ENCODE data around the gene ZFP91. TPM values are rescaled to one million over a fixed set of nuclear protein-coding genes. Genes with fewer than 3 reads are reported as not detected.

The ZFP91 gene
- total RNA-seq, 1 experiment from 2014 or later: 56.2 TPM

- H3F3A ChIP-seq (ENCODE audit: low read length, unreplicated experiment): no peaks in the 10 kb centered on the region
Measured at GRCh38 chr11:58645854-58646253, 67.0 kb downstream of the ZFP91 start.

GRCh38 chr11:58647141-58647699 is 68.4 kb downstream of the ZFP91 start:
- POLR2A ChIA-PET (ENCODE audit: unreplicated experiment): no interaction called here
- CTCF ChIA-PET: no interaction called here

More at GRCh38 chr11:58645854-58646253, 67.0 kb downstream of the ZFP91 start:
- intact Hi-C loops (cut with micrococcal nuclease): no loop called here
- ATAC-seq (no peak), DNase-seq (no peak)
- Histone ChIP-seq H3K27ac (ENCODE audit: low read length) (no peak overlapping the region), H3K27me3 (ENCODE audit: low read length) (no peaks in the 10 kb centered on the region; the same call in 1 of the 2 replicates), H3K4me1 (ENCODE audit: insufficient read depth, low read length) (no peaks in the 10 kb centered on the region), H3K4me3 (ENCODE audit: low read length) (no peak overlapping the region), H3K79me2 (ENCODE audit: low read length) (no peaks in the 10 kb centered on the region), H3K4me2 (ENCODE audit: low read length) (no peak overlapping the region), H4K20me1 (ENCODE audit: low read length) (no peaks in the 10 kb centered on the region), H3K9me3 (ENCODE audit: low read length) (peaks cover 11% of the 10 kb centered on the region; the same call in 1 of the 2 replicates), H2AFZ (ENCODE audit: low read length) (no peak overlapping the region), H3K9ac (ENCODE audit: low read length) (no peak overlapping the region), H3K9me2 (replicated peaks; ENCODE audit: low read length) (no peaks in the 10 kb centered on the region), H3K36me3 (ENCODE audit: low read depth, low read length) (no peaks in the 10 kb centered on the region)
- TF ChIP-seq CTCF (conservative IDR thresholded peaks at IDR 0.05; ENCODE audit: low read depth, low read length): no peak
- ChIA-PET POLR2A (ENCODE audit: unreplicated experiment) (interaction anchor here (0.6 kb wide), 1 partner anchor 18 kb away, joined by 4 read pairs; no protein-coding TSS in a partner anchor), CTCF (no interaction called here)
- no TSS peak for BruUV-seq (replicated peaks)

GRCh38 chr11:58647866-58648265 is 69.0 kb downstream of the ZFP91 start:
- no peak overlapping the region for H3K27ac ChIP-seq (ENCODE audit: low read length)
- peaks cover 11% of the 10 kb centered on the region; the same call in 1 of the 2 replicates for H3K9me3 ChIP-seq (ENCODE audit: low read length)
- CTCF ChIA-PET: no interaction called here
- no peak overlapping the region for H2AFZ ChIP-seq (ENCODE audit: low read length)
- no peaks in the 10 kb centered on the region; the same call in 1 of the 2 replicates for H3K27me3 ChIP-seq (ENCODE audit: low read length)
- no peaks in the 10 kb centered on the region for H3K9me2 ChIP-seq (replicated peaks; ENCODE audit: low read length)
- no TSS peak for BruUV-seq (replicated peaks)
- no peaks in the 10 kb centered on the region for H4K20me1 ChIP-seq (ENCODE audit: low read length)
- POLR2A ChIA-PET (ENCODE audit: unreplicated experiment): no interaction called here
- ATAC-seq (no peak), DNase-seq (no peak)
- TF ChIP-seq EZH2phosphoT487 (IDR thresholded peaks at IDR 0.05; ENCODE audit: borderline replicate concordance, low read length) (no peak), EZH2 (IDR thresholded peaks at IDR 0.05; ENCODE audit: low read length, unreplicated experiment) (no peak), CTCF (conservative IDR thresholded peaks at IDR 0.05; ENCODE audit: low read depth, low read length) (no peak)
- no peak overlapping the region for H3K9ac ChIP-seq (ENCODE audit: low read length)
- H3K79me2 ChIP-seq (ENCODE audit: low read length): no peaks in the 10 kb centered on the region
- H3F3A ChIP-seq (ENCODE audit: low read length, unreplicated experiment): no peaks in the 10 kb centered on the region
- H3K4me3 ChIP-seq (ENCODE audit: low read length): no peak overlapping the region
- H3K4me1 ChIP-seq (ENCODE audit: insufficient read depth, low read length): 0 out of 2 replicates have a peak, but pooled peaks cover 2% of the 10 kb centered on the region
- intact Hi-C loops (cut with micrococcal nuclease): no loop called here
- no peaks in the 10 kb centered on the region for H3K36me3 ChIP-seq (ENCODE audit: low read depth, low read length)
- H3K4me2 ChIP-seq (ENCODE audit: low read length): no peak overlapping the region

More at GRCh38 chr11:58647141-58647699, 68.4 kb downstream of the ZFP91 start:
- intact Hi-C loops (cut with micrococcal nuclease): no loop called here
- H3K9me3 ChIP-seq (ENCODE audit: low read length): peaks cover 11% of the 10 kb centered on the region; the same call in 1 of the 2 replicates
- ATAC-seq (no peak), DNase-seq (no peak)
- H3K9me2 ChIP-seq (replicated peaks; ENCODE audit: low read length): no peaks in the 10 kb centered on the region
- no peaks in the 10 kb centered on the region for H4K20me1 ChIP-seq (ENCODE audit: low read length)
- BruUV-seq (replicated peaks): no TSS peak
- H3K36me3 ChIP-seq (ENCODE audit: low read depth, low read length): no peaks in the 10 kb centered on the region
- H2AFZ ChIP-seq (ENCODE audit: low read length): no peak overlapping the region
- H3K4me2 ChIP-seq (ENCODE audit: low read length): no peak overlapping the region
- H3K4me3 ChIP-seq (ENCODE audit: low read length): no peak overlapping the region
- no peaks in the 10 kb centered on the region for H3F3A ChIP-seq (ENCODE audit: low read length, unreplicated experiment)
- H3K27me3 ChIP-seq (ENCODE audit: low read length): no peaks in the 10 kb centered on the region; the same call in 1 of the 2 replicates
- no peak overlapping the region for H3K27ac ChIP-seq (ENCODE audit: low read length)
- H3K9ac ChIP-seq (ENCODE audit: low read length): no peak overlapping the region
- no peaks in the 10 kb centered on the region for H3K4me1 ChIP-seq (ENCODE audit: insufficient read depth, low read length)
- no peaks in the 10 kb centered on the region for H3K79me2 ChIP-seq (ENCODE audit: low read length)
- no peak for TF ChIP-seq CTCF (conservative IDR thresholded peaks at IDR 0.05; ENCODE audit: low read depth, low read length)
- TF ChIP-seq EZH2phosphoT487 (IDR thresholded peaks at IDR 0.05; ENCODE audit: borderline replicate concordance, low read length): no peak
- no peak for TF ChIP-seq EZH2 (IDR thresholded peaks at IDR 0.05; ENCODE audit: low read length, unreplicated experiment)
